Measurements from ENCODE around the gene VSIG4.
"Not testable (repeated sequence)": the region's sequence is repeated elsewhere in the genome, so short reads cannot be mapped to it uniquely, and the experiment has no call there.

VSIG4 gene, protein sequence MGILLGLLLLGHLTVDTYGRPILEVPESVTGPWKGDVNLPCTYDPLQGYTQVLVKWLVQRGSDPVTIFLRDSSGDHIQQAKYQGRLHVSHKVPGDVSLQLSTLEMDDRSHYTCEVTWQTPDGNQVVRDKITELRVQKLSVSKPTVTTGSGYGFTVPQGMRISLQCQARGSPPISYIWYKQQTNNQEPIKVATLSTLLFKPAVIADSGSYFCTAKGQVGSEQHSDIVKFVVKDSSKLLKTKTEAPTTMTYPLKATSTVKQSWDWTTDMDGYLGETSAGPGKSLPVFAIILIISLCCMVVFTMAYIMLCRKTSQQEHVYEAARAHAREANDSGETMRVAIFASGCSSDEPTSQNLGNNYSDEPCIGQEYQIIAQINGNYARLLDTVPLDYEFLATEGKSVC

DNA sequence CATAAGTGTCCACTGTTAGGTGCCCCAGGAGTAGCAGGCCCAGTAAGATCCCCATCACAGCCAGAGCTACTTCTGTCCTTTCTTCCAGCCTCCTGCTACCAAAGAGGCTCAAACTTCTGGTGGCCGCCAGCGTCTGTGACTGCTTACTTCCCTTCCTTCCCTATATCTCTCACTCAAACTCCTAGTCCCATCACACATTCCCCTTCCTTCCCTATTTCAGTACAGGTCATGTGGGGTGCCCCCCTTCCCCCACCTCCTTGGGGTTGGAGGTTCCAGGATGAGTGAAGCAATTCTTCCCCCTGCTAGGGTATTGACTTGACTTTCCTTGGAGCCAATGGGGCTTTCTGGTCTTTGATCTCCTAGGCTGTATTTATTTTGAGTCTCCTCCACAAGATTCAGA, at the start of gene VSIG4:
TSS of gene VSIG4 (minus strand) at position 137 of the 400 bp plus-strand sequence. CDS start at position 55, 82 bp downstream.
- DNase-seq (ENCODE audit: extremely low read depth in 1 of 2, low read depth in 1 of 2), result no peak

DNA sequence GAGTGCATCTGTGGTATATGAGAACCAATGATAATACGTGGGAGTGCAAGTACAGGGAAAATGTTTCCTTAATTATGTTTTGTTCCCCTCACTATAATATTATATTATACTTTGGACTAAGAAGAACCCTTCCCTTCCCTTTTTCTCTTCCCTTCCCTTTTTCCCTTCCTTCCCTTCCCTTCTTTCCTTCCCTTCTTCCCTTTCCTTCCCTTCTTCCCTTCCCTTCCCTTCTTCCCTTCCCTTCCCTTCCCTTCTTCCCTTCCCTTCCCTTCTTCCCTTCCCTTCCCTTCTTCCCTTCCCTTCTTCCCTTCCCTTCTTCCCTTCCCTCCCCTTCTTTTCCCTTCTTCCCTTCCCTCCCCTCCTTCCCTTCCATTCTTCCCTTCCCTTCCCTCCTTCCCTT, 36.9 kb upstream of the VSIG4 start:
- no peak for DNase-seq (ENCODE audit: extremely low read depth in 1 of 2, low read depth in 1 of 2)

DNA sequence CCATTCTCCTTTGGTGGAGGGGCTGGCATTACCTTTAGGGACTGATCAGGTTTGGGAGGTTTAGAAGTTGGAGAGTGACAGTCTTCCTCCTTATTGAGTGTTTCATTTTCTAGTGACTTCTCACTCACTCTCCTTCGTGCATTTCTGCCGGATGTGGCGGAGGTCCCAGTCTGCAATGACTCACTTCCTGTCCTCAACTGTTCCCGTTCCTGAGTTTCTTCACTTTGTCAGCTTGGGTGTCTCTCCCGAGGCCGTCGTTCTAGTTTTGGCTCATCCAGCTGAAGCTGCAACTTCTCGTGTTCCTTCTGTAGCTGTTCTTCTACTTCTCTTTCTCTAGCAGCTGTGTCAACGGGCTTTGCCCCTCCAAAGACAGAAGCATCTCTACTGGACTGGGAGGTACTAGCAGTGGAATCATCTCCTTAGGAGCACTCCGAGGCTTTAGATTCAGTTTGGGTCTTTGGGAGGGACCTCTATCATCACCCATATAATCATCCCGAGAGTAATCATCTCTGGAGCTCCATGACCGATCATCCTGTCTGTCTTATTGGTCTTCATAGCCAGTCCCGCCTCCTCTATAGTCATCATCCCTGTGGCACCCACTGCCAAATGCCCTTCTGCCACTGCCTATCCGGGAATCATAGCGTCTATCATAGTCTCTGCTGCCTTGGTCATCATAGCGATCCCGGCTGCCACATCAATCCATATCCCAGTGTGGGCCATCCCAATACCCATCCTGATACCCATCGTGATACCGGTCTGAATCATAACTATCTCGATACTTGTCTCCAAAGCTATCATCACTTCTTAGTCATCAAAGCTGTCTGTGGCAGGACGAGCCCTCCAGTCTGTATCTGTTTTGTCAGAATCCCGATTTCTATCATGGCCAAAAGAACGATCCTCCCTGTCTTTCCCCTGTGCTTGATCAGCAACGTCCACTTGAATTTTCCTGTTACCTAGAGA, 35.3 kb upstream of the VSIG4 start:
- DNase-seq (ENCODE audit: extremely low read depth in 1 of 2, low read depth in 1 of 2), result peak in 1 of 2 donors; percentile 7

DNA sequence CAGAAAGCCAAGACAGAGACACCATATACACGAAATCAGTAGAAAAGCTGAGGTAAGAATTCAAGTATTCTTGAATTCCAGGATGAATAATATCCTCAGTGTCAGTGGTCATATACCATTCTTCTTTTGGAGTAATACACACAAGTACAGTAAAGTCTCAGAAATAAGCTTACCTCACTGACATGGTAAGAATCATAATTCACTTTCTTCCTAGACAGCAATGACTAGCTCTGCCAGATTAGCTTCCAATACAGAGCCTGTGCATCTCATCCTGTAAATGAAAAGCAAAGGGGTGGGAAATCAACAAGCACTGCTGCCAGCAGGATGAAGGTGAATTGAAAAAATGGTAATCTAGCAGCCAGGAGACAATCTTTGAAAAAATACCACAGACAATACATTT, 31.2 kb upstream of the VSIG4 start:
- no peak for DNase-seq (ENCODE audit: extremely low read depth in 1 of 2, low read depth in 1 of 2)

DNA sequence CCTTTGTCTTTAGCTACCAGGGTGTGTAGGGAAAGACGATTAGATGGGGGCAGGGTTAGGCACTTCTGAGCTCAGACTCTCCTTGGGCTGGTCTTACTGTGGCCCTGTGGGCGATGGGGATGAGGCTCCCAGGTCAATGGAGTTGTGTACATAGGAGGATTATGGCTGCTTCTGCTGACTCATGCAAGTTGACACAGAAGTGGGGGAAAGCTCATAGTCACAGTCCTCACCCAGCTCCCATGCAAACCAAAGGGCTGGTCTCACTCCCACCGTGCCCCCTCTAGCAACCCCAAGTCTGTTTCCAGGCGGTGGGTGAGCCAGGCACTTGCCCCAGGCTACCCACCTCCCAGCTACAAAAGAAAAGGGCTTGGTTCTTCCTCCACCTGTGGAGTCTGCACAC, 24.4 kb upstream of the VSIG4 start:
- DNase-seq (ENCODE audit: extremely low read depth in 1 of 2, low read depth in 1 of 2), result no peak

DNA sequence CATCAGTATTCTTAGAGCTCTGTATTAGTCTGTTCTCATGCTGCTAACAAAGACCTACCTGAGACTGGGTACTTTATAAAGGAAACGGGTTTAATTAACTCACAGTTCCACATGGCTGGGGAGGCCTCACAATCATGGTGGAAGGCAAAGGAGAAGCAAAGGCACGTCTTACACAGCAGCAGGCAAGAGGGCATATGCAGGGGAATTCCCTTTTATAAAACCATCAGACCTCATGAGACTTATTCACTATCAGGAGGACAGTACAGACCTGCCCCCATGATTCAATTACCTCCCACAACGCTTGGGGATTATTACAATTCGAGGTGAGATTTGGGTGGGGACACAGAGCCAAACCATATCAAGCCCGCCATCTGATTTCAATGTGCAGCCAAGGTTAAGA, 17.1 kb upstream of the VSIG4 start:
- not testable (repeated sequence) for DNase-seq (ENCODE audit: extremely low read depth in 1 of 2, low read depth in 1 of 2)

DNA sequence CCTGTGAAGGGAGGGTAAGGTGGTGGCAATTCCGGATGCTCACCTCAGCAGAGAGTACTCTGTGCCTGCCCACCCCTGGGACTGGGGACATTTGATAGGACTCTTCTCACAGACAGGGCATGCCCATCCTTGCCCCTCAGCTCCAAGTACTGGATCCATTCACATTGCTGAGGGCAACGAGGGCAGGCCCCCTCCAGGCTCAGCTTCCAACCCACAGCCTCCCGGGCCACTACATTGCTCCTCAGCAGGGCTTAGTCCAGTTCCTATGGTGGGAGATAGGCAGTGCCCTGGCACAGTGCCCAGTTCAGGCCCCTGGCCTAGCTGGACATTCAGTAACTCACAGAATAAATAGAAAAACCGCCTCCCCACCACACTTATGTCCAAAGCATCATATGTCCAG, 15.1 kb upstream of the VSIG4 start:
- DNase-seq (ENCODE audit: extremely low read depth in 1 of 2, low read depth in 1 of 2), result no peak

DNA sequence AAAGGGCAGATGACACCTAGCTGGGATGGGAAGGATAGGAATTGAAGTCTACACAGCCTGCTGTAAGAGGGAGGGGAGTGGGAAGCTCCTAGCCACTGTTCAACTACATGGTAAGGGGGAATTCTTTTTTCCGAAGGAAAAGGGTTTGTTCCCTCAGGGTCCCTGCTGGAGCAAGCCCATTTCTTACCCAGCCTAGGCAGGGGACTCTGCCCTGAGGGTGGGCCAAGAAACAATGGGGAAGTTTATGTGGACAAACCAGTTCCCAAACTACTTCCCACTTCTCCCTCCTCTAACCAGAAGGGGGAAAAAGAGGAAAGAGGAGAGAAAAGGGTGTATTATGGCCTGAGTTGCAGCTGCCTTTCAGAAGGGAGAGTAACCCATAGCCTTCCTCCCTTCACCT, 13.5 kb upstream of the VSIG4 start:
- DNase-seq (ENCODE audit: extremely low read depth in 1 of 2, low read depth in 1 of 2), result no peak

DNA sequence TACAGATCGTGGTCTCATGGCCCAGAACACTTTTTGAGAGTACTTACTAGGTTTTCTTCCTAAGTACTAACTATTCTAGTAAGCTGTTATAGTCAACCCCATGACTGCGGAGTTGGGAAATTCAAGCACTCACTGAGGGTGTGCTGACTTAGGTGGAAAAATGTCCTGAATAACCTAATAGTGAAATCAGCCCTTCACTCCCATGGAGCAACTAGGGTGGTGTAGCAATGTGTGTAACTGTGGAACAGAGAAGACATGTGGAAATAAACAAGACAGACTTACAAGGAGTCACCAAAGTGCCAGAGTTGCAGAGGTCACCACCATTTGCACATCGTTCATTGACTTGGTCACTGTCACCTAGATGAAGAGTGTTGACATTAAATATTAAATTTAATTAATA, 12.1 kb upstream of the VSIG4 start:
- no peak for DNase-seq (ENCODE audit: extremely low read depth in 1 of 2, low read depth in 1 of 2)

DNA sequence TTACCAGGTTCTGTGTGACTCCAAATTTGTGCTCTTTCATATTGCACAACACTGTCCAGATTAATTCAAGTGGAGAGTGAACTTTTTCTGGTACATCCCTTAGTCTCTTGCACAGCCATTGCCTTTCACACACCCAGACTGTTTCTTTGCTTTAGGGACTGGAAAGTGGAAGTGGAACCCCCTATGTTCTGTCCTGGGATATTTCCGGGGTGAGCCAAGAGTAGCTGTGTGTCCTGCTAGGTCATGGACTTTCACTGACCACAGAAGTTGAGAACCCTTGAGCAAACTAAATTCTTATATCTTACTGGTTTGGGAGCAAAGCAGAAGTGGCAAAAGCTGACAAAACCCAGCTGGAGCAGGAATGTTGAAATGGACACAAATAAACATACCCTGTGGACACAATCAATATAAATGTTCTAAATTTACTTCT, 10.3 kb upstream of the VSIG4 start:
- no peak for DNase-seq (ENCODE audit: extremely low read depth in 1 of 2, low read depth in 1 of 2)

DNA sequence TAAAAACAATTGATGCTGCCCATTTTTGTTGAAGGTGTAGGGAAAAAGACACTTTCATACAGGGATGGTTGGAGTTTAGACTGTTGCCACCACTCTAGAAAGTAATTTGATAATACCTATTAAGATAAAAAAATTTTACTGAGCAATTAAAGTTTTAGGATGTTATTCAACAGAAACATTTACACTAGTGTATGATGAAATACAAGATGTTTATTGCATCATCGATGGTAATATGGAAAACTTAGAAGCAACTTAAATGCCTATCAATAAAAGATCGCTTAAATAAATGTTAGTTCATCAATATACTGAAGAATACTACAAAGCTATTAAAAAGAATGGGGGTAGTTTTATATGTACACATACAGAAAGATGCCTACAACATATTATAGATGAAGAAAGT, 9.2 kb upstream of the VSIG4 start:
- DNase-seq (ENCODE audit: extremely low read depth in 1 of 2, low read depth in 1 of 2), result no peak

DNA sequence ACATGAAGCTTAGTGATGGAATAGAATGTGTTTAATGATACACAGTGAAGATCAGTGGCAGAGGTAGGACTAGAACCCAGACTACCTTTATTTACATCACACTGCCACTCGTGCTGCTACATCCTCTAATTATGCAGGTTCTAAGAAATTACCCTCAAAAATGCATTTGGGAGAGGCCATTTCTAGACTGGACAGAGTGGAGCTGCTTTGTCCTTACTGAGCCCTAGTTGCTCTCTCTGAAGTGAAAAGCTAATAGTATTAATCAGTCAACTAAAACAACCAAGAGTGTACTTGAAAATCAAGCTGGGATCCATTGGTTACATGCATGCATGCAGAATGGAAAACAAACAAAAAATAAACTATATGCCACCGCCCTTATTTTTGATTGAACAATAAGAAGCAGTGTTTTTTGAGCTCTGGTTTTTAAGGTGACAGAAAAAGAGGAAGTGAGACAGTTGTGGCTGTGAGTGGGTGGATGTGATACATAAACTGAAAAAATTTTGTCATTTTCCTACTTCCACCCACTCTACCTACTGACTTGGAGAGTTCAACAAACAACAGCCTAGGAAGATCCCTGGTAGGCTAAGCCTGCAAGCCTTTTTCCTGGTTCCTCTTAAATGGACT, 6.8 kb upstream of the VSIG4 start:
- no peak for DNase-seq (ENCODE audit: extremely low read depth in 1 of 2, low read depth in 1 of 2)

DNA sequence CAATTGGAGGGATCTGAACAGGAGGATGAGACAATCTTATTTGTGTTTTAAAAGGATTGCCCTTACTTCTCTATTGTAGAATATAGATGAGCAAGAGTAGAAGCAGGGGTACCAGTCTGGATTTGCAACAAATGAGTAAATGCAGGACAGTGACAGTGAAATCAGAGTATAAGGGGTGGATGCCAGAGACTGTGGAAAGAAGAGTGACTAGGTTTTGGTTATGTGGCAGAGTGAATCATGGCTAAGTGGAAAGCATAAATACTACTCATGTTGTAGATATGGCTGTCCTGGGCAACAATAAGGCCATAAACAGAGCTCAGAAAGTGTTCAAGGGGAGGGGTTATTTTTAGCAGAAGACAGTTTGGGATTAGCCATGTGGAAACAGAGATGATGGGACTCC, 6.0 kb upstream of the VSIG4 start:
- no peak for DNase-seq (ENCODE audit: extremely low read depth in 1 of 2, low read depth in 1 of 2)

DNA sequence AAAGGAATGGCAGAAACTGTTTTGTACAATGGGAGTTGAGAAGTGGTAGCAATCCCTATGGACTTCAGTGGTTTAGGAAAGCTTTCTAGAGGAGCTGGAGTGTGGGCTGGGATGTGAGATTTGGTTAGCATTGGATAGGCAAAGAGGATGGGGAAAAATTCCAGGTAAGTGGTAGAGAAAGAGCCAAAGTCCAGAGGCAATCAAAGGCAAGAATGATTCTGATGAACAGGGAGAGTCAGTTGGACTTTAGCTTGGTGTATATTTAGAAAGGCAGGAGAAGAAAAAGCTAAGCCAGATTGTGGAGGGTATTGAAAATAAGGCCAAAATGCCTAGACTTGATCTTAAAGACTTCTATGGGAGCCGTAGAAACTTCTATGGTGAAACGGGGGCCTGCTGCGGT, 3.7 kb upstream of the VSIG4 start:
- no peak for DNase-seq (ENCODE audit: extremely low read depth in 1 of 2, low read depth in 1 of 2)

DNA sequence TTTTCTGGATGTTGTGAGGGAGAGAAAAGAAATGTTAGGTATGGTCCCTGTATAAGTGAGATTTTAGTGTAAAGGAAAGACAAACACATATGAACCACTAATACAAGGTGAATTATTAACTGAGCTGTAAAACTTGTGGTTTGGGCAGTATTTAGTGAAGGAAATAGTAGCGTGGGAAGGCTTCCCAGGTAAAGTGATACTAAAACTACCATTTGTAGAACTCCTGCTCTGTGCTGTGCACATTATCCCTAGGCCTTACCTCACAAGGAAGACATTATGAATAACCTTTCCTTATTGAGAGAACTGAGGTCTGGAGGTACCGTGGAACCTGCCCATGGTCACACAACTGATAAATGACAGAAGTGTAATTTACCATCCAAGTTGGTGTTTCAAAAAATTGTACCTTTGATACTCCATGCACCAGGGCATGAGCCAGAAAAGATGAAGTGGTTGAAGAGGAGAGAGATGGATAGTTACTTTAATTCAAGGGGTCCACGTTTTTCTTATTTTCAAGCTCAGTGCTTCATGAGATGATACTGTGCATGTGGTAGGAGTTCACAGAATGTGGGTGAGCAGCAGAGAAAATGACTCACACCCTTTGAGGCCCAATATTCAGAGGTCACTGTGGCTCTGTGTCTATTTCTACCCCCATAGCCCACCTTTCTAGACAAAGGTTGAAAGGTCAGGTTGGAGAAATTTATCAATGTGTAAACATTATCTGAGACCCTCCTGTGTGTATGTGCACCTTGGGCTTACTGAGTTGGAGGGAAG, 2.6 kb upstream of the VSIG4 start:
- no peak for DNase-seq (ENCODE audit: extremely low read depth in 1 of 2, low read depth in 1 of 2)

DNA sequence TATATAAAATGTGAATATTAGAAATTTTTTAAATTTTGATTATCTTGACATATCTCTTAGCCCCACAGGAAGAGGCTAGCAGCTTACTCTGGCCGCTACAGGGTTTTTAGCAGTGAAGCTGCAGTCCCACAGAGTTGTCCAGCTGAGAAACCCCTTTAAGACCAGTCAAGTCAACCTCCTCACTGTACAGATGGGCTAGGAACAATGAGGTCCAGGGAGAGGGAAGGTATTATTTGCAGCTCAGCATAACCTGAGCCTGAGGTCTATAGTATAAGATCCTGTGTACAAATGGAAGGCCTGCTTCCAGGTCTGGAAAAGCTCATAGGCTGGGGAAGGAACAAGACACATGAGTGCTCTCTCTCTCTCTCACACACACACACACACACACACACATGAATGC, 1.8 kb downstream of the VSIG4 start:
- DNase-seq (ENCODE audit: extremely low read depth in 1 of 2, low read depth in 1 of 2), result no peak

DNA sequence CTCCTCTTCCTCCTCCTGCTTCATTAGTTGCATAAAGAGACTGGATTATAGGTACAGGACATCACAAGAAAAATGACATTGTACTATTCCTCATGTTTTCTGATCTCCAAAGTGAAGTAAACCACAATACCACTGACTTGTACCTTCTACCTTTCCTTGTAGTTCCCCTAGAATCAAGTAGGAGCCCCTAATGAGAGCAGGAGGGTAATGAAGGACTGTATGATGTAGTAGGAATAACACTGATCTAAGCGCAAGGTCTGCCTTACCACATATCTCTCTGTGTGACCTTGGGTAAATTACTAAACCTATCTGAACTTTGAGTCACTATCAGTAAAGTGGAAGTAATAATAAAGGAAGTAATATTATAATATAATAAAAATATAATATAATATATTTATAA, 3.6 kb downstream of the VSIG4 start:
- no peak for DNase-seq (ENCODE audit: extremely low read depth in 1 of 2, low read depth in 1 of 2)

DNA sequence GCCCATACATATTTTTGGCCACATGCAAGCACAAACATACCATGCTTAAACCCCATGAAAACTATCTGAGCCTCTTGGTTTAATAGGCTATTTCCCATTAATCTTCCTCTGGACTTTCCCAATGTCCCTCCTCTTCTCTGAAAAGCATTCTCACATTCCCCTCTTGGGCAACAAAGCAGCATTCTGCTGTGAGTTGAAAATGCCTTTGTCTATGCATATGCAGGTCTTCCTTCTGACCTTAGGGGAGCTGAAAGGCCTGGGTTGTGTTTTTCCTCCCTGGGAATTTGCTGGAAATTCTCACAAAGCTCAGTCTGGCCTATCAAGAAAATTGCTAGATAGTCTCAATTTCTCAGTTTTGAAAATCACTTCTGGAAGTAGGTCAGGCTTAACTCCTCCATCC, 4.2 kb downstream of the VSIG4 start:
- no peak for DNase-seq (ENCODE audit: extremely low read depth in 1 of 2, low read depth in 1 of 2)

DNA sequence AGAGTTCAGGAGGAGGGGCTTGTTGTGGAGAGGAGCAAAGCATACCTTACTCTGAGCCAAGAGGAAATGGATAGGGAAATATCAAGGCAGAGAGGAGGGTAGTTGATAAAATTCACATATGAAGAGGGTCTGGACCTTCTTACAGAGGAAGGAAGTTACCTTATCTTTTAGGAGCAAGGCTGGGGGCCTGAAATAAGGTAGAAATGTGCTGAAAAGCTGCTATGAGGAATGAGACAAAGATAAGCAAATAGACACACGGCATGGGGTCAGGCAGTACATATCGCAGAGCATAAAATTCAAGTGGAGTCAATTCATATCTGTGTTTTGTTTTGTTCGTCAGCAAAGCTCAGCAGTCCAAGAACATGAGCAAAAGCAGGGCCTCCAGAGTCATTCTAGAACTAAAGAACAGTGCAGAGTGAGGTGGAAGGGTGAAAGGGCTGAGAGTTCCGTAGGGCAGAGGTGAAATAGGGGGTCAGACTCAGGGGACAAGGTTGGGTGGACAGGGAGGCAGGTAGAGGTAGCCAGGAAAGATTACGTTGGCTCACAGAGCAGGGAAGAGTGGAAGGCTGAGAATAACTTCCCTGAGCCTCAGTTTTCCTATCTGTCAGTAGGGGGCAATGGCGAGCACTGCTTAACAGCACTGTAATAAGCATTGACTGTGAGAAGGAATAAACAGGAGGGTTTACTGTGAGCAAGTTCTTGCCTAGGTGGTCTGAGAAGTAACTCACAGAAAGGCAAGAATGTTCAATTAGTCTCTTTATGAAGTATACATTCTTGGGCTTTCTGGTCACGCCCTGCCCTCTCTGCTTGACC, 9.2 kb downstream of the VSIG4 start:
- DNase-seq (ENCODE audit: extremely low read depth in 1 of 2, low read depth in 1 of 2), result no peak

DNA sequence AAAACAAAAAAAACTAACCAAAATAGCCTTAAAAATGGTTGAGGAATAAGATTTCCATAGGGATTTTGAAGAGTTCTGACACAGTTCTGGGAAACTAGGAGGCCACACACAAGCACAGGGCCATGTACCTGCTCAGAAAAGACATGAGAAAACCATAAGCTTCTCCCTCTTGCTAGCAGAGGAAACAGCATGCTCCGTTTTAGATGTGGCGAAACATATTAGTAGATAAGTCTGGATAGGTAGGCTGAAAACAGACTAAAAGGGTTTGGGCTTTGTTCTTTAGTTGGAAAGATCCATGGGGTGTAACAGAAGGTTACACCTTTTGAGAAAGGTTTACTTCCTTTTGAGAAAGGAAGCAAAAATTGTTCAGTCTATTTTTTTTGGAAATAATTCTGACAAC, 10.9 kb downstream of the VSIG4 start:
- no peak for DNase-seq (ENCODE audit: extremely low read depth in 1 of 2, low read depth in 1 of 2)

Measured in activated CD8-positive, alpha-beta memory T cell treated with anti-CD3 and anti-CD28 coated beads for 1 hour (primary cell).